ENCODE data around the gene SLPI.
A peak's percentile ranks its signal among the peaks of the same experiment; 100 is the strongest.

Gene SLPI

GRCh38 chr20:45269754-45270270 is 15.4 kb upstream of the SLPI start:
- DNase-seq = no peak

DNA sequence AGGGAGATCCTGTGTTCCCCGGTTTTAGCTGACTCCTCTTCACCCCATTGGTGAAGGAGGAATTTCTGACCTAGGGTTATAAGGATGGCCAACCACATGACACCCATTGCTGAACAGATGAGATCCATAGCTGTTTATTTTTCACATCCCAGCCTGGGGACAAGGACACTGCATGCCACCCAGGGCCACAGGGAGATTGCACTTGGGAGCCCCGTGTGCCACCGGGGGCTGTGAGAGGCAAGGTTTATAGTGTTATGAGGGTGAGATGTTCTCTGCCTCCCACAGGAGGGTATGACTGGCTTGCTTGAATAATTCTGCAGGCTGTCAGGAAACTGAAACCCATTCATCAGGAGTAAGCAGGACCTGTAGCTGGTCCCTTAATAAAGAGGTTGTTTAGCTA is 14.7 kb upstream of the SLPI start:
- DNase-seq = no peak

- DNase-seq = no peak
These were observed 14.2 kb upstream of the SLPI start for GRCh38 chr20:45268531-45268930.

- no peak for DNase-seq
These were observed 12.6 kb upstream of the SLPI start for GRCh38 chr20:45266977-45267376.

GRCh38 chr20:45263556-45264266 is 9.3 kb upstream of the SLPI start:
- DNase-seq = no peak

GRCh38 chr20:45258664-45259063 is 4.3 kb upstream of the SLPI start:
- no peak for DNase-seq

DNA sequence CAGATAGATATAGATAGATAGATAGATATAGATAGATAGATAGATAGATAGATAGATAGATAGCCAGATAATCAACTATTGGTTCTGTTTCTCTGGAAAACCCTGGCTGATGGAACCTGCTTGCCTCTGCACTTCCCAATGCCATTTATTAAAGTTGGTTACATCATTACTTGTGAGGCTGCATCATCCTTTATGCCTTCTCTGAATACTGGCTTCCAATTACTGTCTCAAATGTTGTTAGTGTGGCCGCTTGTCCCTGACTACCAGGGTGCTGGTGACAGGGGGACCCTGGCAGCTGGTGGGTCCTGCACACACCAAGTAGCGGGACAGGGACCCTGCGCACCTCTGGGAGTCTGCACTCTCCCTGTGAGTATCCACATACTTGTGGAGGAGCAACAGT is 3.9 kb upstream of the SLPI start:
- no peak for DNase-seq

DNA sequence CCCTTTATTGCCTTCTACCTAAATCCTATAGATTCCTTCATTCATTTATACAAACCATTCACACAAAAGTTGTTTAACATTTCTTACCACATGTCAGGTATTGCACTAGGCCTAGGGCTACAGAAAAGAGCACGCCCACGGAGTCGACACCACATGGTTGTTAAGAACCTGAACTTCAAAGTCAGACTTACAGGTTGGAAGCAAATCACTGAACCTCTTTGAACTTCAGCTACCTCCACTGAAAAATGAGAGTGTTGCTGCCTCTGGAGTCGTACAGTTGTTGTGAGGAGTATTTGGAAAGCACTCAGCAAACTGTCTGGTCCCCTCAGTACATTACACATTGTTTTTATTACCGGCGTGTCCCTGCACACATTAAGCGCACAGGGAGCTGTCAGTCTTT is 3.3 kb upstream of the SLPI start:
- no peak for DNase-seq

DNA sequence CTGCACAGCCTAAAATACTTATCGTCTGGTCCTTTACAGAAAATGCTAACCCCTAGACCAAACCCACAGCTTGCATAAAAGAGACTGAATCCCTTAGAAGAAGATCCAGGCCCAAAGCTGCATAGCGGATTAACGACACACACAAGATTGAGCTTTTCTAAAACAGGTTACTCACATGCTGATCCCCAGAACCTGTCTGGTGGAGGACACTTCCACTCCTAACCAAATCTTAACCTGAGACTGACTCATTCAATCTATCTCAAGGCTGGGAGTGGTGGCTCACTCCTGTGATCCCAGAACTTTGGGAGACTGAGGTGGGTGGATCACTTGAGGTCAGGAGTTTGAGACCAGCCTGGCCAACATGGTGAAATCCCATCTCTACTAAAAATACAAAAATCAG is 2.8 kb upstream of the SLPI start:
- no peak for DNase-seq

GRCh38 chr20:45253261-45253660 is 1.1 kb downstream of the SLPI start:
- no peak for DNase-seq

DNA sequence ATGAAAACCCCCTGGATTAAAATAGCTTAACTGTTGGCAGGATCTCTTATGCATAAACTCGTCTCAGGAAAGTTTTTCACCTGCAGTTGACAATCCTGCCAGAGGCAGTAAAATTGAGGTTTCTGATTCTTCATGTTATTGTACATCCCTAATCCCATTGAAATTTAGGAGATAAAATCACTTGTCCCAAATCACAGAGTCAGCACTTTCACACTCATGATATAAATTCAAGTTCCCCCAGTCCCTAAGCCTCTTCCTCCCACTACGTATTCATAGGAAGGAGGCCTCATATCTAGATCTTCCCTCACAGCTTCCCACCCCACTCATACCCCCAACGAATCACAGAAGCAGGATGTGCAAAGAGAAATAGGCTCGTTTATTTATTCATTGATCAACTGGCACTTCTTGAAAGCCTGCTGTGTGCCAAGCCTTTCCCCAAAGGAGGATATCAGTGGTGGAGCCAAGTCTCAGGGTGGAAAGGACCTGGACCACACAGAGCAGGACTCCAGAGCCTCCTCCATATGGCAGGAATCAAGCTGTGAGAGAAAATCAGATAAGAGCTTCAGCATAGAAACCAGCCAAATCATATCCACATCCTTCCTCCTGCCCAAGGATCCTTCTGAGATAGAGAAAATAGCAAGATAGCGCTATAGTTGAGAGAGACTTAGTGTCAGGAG is 2.3 kb downstream of the SLPI start:
- DNase-seq = no peak

- DNase-seq = no peak
These were observed 5.8 kb downstream of the SLPI start for GRCh38 chr20:45248609-45249008.

- no peak for DNase-seq
These were observed 6.5 kb downstream of the SLPI start for GRCh38 chr20:45247865-45248264.

DNA sequence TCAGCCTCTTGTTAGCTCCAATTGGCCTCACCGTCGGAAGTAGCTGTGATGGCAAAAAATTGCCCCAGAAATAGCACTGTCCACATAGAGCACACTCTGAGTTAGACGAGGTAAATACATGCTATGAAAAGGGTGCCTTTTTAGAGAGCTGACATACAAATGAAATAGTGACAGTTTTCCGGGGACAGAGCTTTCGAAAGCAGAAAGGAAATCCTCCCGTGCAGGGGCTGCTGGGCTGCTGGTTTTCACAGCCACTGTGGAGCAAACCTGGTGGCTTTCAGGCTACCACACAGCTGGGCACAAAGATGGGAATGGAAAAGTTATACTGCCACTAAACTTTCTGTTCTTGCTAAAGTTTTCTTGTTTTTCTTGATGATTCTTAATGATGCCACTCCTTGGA is 8.3 kb downstream of the SLPI start:
- no peak for DNase-seq

- no peak for DNase-seq
These were observed 16.2 kb downstream of the SLPI start for GRCh38 chr20:45238139-45238538.

- DNase-seq = no peak
These were observed 18.4 kb downstream of the SLPI start for GRCh38 chr20:45235995-45236394.

- DNase-seq = no peak
These were observed 23.7 kb downstream of the SLPI start for GRCh38 chr20:45230631-45231030.

DNA sequence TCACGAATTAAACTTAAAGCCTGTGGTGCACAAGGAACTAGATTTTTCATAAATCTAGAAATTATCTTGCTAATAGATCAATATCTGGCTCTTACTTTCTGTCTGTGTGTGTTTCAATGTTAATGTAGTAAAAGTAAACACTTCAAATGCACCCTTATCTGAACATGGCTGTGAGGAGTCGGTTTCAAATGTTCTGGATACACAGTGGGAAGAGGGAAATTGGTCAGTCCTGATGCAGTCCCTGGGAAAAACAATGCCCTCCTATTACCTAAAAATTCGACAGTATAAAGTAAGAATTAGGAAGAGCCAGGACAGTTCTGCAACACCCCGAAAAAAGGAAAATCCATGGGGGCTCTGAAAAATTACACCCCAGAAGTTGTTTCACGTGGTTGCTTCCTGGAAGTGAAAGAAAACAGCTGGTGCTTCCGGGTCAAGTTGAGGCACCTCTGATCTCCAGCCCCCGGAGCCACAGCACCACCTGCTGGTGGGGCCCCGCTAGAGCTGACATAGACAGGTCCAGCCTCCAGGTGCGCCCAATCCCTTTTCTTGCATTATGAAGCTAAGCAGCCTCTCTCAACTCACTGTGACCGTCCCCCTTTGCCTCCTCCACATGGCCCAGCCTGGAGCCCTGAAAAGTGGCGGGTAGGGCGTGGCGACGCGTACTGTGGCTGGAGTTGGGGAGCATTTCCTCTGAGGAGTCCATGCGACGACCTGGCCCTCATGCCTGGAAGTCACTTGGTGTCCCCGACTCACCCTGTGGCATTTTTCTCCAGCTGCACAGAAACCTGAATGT is 24.9 kb downstream of the SLPI start:
- peak; percentile 44 for DNase-seq

GRCh38 chr20:45226287-45226686 is 28.1 kb downstream of the SLPI start:
- DNase-seq = no peak

DNA sequence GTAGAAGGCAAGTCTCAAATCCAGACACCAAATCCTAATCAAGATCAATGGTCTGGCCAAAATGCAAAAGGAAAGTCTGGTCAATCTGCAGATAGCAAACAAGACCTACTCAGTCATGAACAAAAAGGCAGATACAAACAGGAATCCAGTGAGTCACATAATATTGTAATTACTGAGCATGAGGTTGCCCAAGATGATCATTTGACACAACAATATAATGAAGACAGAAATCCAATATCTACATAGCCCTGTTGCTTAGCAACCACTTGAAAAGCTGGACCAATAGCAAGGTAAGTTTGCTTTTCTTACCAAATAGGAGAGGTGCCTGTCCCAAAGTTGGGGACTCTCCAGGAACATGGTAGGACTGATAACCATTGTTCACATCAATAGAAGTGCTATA is 31.2 kb downstream of the SLPI start:
- DNase-seq = no peak

DNA sequence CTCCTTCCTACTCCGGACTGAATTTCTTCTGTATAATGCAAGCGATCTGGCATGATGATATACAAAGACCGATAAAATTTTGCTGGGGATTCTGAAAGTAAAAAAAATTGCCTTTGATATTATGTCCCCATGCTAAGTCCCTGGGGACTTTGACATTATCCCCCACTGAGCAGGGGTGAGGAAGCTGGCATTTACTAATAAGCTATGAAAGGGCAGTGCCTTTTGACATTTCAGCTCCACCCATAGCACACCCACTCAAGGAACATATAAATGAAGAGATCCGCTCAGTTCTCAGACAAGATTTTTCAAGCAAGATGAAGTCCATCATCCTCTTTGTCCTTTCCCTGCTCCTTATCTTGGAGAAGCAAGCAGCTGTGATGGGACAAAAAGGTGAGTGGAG is 33.3 kb downstream of the SLPI start, which contains the start of gene SEMG2:
SEMG2 (plus strand) TSS at position 298 of the 400 bp plus-strand sequence; CDS start at position 315, 17 bp downstream.
- DNase-seq = no peak

DNA sequence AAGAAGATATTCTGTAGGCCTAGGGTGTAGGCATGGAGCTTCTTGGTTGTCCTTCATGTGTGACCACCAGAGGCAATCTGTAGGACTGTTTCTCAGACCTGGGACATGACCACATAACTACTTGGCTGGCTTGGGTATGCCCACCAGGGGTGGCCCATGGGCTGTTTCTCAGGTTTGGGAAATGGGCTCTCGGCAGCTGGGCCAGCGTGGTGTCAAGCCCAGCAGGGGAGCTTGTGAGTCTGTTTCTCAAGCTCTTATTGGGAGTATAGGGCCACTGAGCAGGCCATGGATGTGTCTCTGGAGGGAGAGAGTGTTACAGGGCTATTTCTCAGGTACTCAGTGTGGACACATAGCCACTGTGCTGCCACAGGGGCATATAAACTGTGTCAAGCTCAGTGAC is 35.7 kb downstream of the SLPI start:
- DNase-seq = no peak

DNA sequence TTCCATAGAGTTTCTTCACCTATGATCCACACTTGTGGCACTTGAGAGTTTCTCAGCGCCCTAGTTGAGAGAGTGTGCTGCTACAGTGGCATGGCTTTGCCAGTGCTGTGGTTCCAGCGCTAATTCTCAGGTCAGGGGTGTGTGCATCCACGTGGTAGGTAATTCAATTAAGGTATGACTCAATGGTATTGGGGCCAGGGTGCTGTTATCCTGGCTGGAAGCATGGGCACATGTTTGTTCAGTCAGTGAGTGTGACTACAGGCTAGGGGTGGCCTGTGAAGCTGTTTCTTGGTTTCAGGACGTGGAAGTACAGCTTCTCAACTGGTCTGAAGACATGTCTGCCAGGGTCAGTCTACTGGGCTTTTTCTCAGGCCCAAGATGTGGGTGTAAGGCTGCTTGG is 36.2 kb downstream of the SLPI start:
- no peak for DNase-seq

- DNase-seq = no peak
These were observed 41.5 kb downstream of the SLPI start for GRCh38 chr20:45212836-45213235.

Data from activated naive CD4-positive, alpha-beta T cell treated with anti-CD3 and anti-CD28 coated beads, Interleukin-2, amount 50 U/mL, for 16 hours (primary cell).